GM18858 (cell line): ENCODE data around the gene WDCP.

Source experiments
- ATAC-seq: cut with Tn5 transposase; IDR thresholded peaks from one replicate; pipeline ENCODE4 v1.9.1; 2021; ENCODE audit not compliant: unreplicated experiment

WDCP gene

DNA sequence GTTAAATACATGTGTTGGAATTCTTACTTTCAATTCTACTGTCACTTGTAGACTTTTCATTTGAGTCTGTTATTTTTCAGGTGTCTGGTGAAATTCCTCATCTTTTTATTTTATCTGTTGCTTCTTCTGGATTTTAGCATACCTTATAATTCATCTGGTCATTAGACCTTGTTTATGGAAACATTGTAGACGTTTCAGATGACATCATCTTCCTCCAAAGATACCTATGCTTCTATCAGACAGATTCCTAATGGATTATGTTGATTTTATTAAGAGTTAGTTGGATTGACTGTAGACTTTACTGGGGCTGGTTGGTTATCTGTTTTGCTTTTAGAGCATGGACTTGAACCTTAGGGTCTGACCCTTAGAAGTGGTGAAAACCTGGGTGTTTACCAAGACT, 52.6 kb downstream of the WDCP start:
- no peak for ATAC-seq

DNA sequence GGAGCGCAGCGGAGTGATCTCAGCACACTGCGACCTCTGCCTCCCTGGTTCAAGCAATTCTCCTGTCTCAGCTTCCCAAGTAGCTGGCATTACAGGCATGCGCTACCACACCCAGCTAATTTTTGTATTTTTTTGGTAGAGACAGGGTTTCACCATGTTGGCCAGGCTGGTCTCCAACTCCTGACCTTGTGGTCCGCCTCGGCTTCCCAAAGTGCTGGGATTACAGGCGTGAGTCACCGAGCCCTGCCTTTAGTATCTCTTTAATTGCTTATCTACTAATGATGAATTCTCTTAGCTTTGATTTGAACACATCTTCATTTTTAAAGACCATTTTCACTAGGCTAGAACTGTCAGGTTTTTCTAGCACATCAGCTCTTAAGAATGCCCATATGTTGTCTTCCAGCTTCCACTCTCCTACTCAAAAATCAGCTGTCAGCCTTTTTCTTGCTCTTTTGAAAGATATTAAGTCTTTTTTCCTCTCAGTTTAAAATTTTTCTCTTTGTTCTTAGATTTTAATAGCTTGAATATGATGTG, 53.4 kb downstream of the WDCP start:
- ATAC-seq: no peak

DNA sequence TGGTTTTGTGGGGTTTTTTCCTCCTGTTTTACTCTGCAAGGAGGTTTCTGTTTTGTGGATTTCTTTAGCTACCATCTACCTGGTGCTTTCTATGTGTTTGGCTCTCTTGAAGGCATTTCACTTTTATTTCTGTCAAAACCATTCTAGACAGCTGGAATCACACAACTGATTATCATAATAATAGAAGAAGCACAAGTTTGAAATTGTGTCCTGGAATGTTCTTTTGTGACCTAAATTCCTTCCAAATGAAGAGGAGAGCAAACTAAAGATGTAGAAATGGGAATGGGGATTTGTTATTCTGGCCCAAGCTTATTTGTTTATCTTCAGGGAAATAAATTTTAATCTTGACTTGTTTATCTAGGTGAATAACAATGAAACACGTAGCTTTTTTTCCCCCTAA, 54.3 kb downstream of the WDCP start:
- no peak for ATAC-seq

DNA sequence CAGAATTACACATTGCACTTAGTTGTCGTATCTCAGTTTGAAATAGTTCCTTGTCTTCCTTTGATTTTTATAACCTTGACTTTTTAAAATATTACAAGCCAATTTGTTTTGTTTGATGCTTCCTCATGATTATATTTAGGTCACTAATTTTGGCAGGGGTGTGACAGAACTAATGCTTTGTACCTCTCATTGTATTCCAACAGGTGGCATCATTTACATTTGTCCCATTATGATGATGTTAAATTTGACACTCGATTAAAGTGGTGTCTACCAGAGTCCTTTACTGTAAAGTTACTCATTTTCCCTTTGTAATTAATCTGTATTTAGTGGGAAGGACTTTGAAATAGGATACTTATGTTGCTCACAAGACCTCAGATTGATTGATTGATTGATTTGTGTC, 58.8 kb downstream of the WDCP start:
- ATAC-seq: no peak
